ENCODE measurements around the gene ADAMTSL3. TPM values are rescaled to one million over a fixed set of nuclear protein-coding genes. Genes with fewer than 3 reads are reported as not detected.
A peak's percentile ranks its signal among the peaks of the same experiment; 100 is the strongest.

ADAMTSL3 gene
- total RNA-seq, 1 donor, result 2.0 TPM

- no peak for DNase-seq (ENCODE audit: low read depth)
- H3K4me3 ChIP-seq (ENCODE audit: low read depth, low read length), result no peak overlapping the region
- TF ChIP-seq, protein P1, sequence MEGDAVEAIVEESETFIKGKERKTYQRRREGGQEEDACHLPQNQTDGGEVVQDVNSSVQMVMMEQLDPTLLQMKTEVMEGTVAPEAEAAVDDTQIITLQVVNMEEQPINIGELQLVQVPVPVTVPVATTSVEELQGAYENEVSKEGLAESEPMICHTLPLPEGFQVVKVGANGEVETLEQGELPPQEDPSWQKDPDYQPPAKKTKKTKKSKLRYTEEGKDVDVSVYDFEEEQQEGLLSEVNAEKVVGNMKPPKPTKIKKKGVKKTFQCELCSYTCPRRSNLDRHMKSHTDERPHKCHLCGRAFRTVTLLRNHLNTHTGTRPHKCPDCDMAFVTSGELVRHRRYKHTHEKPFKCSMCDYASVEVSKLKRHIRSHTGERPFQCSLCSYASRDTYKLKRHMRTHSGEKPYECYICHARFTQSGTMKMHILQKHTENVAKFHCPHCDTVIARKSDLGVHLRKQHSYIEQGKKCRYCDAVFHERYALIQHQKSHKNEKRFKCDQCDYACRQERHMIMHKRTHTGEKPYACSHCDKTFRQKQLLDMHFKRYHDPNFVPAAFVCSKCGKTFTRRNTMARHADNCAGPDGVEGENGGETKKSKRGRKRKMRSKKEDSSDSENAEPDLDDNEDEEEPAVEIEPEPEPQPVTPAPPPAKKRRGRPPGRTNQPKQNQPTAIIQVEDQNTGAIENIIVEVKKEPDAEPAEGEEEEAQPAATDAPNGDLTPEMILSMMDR (IDR thresholded peaks at IDR 0.05; ENCODE audit: insufficient read depth, low read length), result no peak
Measured at GRCh38 chr15:83716605-83717004, 62.7 kb downstream of the ADAMTSL3 start.

DNA sequence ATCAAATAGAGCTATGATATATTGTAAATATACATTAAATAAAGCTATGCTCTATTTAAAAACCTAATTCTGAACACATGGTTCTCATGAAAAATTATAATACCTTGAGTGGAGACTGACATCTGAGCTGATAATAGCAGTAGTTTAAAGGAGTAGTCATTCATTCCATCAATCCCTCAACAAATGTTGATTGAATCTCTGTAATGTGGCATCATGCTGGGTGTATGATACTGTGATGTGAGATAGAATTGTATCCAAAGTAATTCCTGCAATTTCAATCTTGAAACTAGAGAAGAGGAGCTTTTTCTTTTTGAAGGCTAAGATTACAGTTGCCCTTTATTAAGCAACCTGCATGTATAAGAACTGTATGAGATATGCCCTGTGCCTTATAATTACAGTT lies 63.1 kb downstream of the ADAMTSL3 start:
- TF ChIP-seq, protein P1 (IDR thresholded peaks at IDR 0.05; ENCODE audit: insufficient read depth, low read length), result no peak

DNA sequence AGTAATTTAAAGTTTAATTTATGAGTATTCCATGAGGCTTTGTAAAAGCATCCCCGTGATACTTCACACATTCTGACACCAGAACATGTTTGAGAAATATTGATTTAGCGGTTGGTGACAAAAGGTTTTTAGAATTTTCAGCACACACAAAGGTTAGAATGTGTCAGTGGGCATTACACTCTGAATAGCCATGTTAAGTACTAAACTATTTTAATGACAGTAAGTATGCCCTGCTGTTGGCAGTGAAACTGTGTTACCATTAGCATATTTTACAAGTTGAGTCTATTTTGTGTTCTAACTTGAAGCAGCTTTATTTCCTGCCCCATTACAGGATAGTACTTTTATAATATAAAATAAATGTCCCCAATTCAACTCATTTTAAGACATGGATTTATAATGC lies 66.5 kb downstream of the ADAMTSL3 start:
- no peak overlapping the region for H3K4me3 ChIP-seq (ENCODE audit: low read depth, low read length)
- no peak for DNase-seq (ENCODE audit: low read depth)
- TF ChIP-seq, protein P1 (IDR thresholded peaks at IDR 0.05; ENCODE audit: insufficient read depth, low read length), result no peak

More for the DNA sequence above, 63.1 kb downstream of the ADAMTSL3 start:
- DNase-seq (ENCODE audit: low read depth), result no peak
- no peak overlapping the region for H3K4me3 ChIP-seq (ENCODE audit: low read depth, low read length)

DNA sequence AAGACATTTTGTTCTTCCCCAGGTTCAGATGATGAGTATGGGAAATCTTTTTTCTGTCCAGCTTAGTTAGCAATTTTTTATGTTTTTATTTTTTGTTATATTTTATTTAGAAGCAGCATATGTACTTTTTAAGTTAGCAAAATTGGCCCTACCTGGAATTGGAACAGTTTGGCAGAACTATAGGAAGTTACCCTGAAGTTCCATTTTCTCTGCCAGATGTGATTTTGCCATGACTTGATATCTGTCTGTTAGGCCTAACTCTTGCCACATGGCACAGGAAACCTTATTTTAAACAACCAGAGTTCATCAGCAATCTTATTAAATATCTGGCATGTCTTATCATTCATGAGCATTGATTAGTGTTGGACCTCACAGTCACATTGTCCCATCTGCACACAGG lies 67.1 kb downstream of the ADAMTSL3 start:
- DNase-seq (ENCODE audit: low read depth), result no peak
- TF ChIP-seq, protein P1 (IDR thresholded peaks at IDR 0.05; ENCODE audit: insufficient read depth, low read length), result no peak
- H3K4me3 ChIP-seq (ENCODE audit: low read depth, low read length), result no peak overlapping the region

GRCh38 chr15:83721981-83722380 lies 68.1 kb downstream of the ADAMTSL3 start:
- H3K4me3 ChIP-seq (ENCODE audit: low read depth, low read length), result no peak overlapping the region
- no peak for DNase-seq (ENCODE audit: low read depth)
- TF ChIP-seq, protein P1 (IDR thresholded peaks at IDR 0.05; ENCODE audit: insufficient read depth, low read length), result no peak

DNA sequence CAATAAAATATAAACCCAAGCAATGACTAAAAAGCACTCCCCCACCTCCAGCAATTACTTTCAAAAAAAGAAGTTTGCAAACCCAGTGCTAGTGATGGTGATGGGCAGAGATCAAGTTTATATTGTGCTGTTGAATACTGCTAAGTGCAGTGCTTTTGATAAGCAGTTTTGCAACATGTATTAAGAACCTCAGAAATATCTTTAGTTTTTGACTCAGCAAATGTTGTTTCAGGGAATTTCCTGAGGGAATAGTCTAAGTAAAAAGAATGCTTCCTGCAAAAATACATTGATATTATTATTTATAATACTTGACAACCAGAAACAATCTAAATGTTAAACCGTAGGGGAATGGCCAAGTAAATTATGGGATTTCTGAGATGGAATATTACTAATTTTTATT lies 69.3 kb downstream of the ADAMTSL3 start:
- DNase-seq (ENCODE audit: low read depth), result peak; percentile 32
- TF ChIP-seq, protein P1 (IDR thresholded peaks at IDR 0.05; ENCODE audit: insufficient read depth, low read length), result no peak
- H3K4me3 ChIP-seq (ENCODE audit: low read depth, low read length), result no peak overlapping the region

- TF ChIP-seq, protein P1 (IDR thresholded peaks at IDR 0.05; ENCODE audit: insufficient read depth, low read length), result no peak
- no peak for DNase-seq (ENCODE audit: low read depth)
- H3K4me3 ChIP-seq (ENCODE audit: low read depth, low read length), result no peak overlapping the region
Measured at GRCh38 chr15:83732196-83732595, 78.3 kb downstream of the ADAMTSL3 start.

Measured in fibroblast of the aortic adventitia (primary cell).